Measurements from ENCODE around the gene MRAP.

MRAP gene

DNA sequence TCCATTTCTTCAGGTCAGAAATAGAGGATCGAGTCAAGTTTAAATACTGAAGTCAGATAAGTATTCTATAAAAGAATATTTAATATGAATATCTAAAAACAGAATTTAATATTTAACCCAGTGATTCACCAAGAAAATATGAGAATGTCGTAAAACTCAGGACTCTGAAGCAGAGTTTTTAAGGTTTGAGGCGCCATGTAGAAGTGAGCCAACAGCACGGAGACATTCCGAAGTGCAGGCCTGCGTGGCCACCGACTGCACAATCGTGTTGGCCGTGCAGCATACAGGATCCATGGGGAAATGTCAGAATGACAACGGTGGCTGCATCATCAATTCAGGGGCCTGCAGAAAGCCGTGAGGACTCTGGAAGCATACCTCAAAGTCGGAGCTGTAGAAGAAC is 23.4 kb downstream of the MRAP start:
- CTCF ChIA-PET: no interaction called here
- Mint-ChIP-seq H3K27ac (no peak overlapping the region), H3K4me3 (no peak overlapping the region), H3K36me3 (peaks cover 57% of the 10 kb centered on the region), H3K27me3 (no peaks in the 10 kb centered on the region), H3K9me3 (no peaks in the 10 kb centered on the region), H3K4me1 (no peaks in the 10 kb centered on the region)
- no peak for DNase-seq

DNA sequence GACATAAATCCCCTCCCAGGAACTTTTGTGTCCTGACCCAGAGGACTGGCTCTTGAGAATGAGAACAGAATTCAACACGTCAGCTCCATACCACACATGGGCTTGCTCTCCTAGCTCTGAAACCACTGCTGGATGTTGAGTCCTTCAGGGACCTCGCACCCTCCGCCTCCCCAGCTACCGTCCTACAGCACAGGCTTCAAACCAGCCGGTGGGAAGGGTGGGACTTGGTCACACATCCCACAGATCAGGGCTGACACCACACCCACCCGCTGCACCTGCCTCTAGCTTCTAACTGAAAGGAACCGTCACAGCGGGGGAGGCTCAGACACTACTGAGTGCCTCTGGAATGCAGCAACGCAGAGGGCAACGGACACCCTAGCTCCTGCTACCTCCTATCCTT is 24.0 kb downstream of the MRAP start:
- DNase-seq: no peak
- Mint-ChIP-seq H3K4me3 (no peak overlapping the region), H3K9me3 (no peaks in the 10 kb centered on the region), H3K4me1 (no peaks in the 10 kb centered on the region), H3K27ac (no peak overlapping the region), H3K27me3 (no peaks in the 10 kb centered on the region), H3K36me3 (peaks cover 56% of the 10 kb centered on the region)
- CTCF ChIA-PET: no interaction called here

DNA sequence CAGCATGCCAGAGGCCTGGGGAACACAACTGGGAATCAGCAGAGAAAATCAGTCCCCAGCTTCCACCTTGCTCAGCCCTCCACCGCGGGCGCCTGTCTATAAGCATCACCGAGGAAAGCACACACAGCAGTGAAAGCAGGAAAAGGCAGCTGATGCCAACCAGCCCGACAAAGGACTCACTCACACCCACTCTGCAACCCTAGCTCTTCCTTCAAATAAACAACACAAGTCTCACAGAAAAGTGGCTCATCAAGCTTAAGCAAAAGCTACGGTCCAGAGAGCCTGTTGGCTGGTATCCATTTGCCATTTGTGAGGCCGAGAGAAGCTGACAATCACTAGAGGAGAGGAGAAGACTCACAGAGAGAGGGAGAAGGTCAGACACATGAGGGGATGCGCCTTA is 27.1 kb downstream of the MRAP start:
- Mint-ChIP-seq H3K27me3 (no peaks in the 10 kb centered on the region), H3K27ac (no peak overlapping the region), H3K36me3 (peaks cover 51% of the 10 kb centered on the region), H3K4me1 (no peaks in the 10 kb centered on the region), H3K4me3 (no peak overlapping the region), H3K9me3 (no peaks in the 10 kb centered on the region)
- DNase-seq: no peak
- CTCF ChIA-PET: no interaction called here

DNA sequence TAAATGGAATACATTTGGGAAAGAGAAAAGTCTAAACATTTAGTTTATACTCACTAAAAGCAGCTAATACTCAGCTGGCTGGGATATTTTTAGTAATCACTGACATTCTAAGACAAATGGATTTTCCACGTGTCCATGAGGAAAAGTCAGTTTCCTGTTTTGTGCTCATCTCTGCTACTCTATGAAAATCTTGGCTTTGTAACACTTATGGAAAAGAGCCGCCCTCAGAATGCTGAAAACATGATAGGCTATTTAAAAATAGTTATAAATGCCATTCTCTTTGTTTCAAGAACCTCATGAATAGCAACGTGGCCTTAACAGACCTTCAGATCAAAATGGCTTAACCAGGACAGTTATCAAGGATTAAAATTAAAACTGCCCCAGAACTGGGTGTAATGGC is 29.9 kb downstream of the MRAP start:
- DNase-seq: no peak
- CTCF ChIA-PET: no interaction called here
- H3K27me3 Mint-ChIP-seq: no peaks in the 10 kb centered on the region
- H3K36me3 Mint-ChIP-seq: peaks cover 62% of the 10 kb centered on the region
- H3K4me3 Mint-ChIP-seq: no peak overlapping the region
- no peaks in the 10 kb centered on the region for H3K4me1 Mint-ChIP-seq
- no peak overlapping the region for H3K27ac Mint-ChIP-seq
- H3K9me3 Mint-ChIP-seq: no peaks in the 10 kb centered on the region

DNA sequence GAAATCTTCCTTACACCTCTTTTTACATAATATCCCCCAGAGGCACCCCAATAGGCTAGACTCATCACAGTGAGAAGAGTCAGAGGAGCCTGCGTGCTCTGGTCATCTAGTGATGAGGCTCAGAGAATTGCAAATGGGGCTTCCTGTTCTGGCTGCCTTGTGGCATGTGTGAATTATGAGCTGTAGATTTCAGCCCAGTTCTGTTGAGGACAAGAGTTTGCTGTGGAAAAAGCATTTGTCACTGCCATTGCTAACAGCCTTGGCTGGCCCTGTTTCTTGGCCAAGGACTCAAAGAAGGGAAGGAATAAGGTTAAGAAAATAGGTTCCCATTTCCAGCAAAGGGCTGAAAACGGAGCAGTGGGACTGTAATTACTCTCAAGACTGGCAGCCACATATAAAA is 30.7 kb downstream of the MRAP start:
- H3K27ac Mint-ChIP-seq: no peak overlapping the region
- H3K27me3 Mint-ChIP-seq: no peaks in the 10 kb centered on the region
- no peak for DNase-seq
- H3K4me1 Mint-ChIP-seq: no peaks in the 10 kb centered on the region
- CTCF ChIA-PET: no interaction called here
- no peaks in the 10 kb centered on the region for H3K9me3 Mint-ChIP-seq
- peaks cover 62% of the 10 kb centered on the region for H3K36me3 Mint-ChIP-seq
- H3K4me3 Mint-ChIP-seq: no peak overlapping the region

DNA sequence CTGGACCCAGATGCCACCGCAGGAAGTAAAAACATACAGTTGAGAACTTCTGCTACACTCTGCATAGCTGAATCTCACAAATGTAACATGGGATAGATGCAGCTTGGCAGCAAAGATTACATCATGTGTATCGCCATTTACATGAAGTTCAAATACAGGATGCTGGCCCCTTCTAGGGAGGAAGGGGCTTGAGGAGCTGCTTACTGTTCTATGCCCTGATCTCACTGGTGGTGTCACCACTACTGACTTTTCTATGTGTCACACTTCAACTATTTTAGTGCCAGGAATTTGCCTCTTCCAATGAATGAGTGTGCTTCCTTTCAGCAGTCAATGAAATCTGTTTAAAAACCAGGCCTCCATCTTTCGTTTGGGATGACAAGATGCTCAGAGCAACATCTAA is 31.1 kb downstream of the MRAP start:
- no peaks in the 10 kb centered on the region for H3K4me1 Mint-ChIP-seq
- no peaks in the 10 kb centered on the region for H3K27me3 Mint-ChIP-seq
- no peak overlapping the region for H3K4me3 Mint-ChIP-seq
- CTCF ChIA-PET: no interaction called here
- H3K9me3 Mint-ChIP-seq: no peaks in the 10 kb centered on the region
- H3K36me3 Mint-ChIP-seq: peaks cover 63% of the 10 kb centered on the region
- no peak for DNase-seq
- peak overlapping the region; percentile 21 for H3K27ac Mint-ChIP-seq

DNA sequence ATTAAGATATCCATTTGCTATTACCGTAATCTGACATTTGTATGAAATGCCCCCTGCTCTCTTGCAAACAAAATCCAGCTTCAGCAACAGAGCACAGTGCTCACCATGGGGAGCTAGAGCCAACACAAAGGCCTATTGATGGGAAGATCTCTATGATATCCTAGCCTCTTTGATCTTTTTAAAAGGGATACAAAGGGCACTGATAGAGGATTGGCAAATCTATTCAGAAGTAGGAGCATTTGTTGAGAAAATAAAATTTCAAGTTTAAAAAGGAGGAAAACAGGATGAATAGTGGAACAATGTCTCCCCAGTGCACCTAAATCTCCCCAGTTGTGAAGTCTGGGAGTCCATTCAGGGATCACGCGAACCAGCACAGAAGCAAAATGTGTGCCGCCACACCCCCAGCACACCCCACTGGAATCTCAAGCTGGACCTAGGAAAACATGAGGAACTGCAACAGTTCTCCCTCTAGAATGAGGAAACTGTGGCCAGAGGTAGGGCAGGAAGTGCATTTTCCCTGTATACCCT is 32.2 kb downstream of the MRAP start:
- no peak for DNase-seq
- Mint-ChIP-seq H3K9me3 (no peaks in the 10 kb centered on the region), H3K4me1 (no peaks in the 10 kb centered on the region), H3K36me3 (peaks cover 67% of the 10 kb centered on the region), H3K27ac (no peak overlapping the region), H3K4me3 (no peak overlapping the region), H3K27me3 (no peaks in the 10 kb centered on the region)
- CTCF ChIA-PET: no interaction called here

DNA sequence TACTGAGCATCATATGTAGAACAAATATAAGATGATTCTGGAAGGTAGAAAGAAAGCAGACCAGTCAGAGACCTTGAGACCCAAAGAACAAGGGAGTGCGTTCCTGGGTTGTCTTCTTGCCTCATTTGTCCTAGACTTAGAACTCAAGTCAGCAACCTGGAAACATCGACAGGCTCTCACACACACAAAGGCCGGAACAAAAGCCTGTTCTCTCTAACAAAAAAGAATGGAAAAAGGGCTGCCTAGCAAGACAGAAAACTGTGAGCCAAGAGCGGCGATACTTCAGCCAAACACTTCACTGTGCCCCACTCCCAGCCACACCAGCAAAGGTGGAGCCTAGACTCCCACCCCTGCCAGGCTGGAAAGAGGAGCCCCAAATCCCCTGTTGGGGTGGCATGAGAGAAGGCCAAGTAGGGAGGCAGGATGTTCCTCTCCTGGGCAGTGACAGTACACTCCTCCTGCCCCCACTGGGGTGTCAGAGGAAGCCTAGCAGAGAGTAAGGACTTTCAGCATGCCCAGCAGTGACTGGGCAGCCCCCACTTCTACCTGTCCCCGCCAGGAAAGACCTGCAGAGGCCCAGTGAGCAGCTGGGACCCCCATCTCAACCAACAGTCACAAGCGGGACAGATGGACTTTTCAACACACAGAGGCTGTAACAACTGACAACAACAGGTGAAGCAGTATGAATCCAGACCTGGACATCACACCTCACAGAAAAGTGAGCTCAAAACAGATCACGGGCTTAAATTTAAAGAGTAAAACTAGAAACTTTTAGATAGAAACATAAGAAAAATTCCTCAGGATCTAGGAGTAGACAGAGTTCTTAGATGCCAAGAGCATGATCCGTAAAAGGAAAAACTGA is 33.0 kb downstream of the MRAP start:
- no peak for DNase-seq
- Mint-ChIP-seq H3K27ac (no peak overlapping the region), H3K4me1 (no peaks in the 10 kb centered on the region), H3K4me3 (no peak overlapping the region), H3K9me3 (no peaks in the 10 kb centered on the region), H3K27me3 (no peaks in the 10 kb centered on the region), H3K36me3 (peaks cover 68% of the 10 kb centered on the region)
- CTCF ChIA-PET: no interaction called here

DNA sequence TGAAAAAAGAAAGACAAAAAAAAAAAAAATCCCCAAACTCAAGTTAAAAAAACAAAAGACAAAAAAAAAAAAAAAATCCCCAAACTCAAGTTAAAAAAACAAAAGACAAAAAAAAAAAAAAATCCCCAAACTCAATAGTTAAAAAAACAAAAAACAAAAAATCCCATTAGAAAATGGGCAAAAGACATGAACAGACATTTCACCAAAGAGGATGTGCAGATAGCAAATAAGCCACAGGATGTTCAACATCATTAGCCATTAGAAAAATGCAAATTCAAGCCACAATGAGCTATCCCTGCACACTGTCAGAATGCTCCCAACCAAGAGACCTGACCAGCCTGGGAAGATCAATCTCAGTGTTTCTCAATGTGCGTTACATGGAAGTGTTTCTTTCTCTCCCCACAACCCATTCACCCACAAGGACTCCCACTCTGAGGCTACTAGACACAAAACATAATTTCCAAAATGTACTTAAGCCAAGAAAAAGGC is 33.9 kb downstream of the MRAP start:
- no peak overlapping the region for H3K4me3 Mint-ChIP-seq
- H3K4me1 Mint-ChIP-seq: no peaks in the 10 kb centered on the region
- H3K9me3 Mint-ChIP-seq: no peaks in the 10 kb centered on the region
- CTCF ChIA-PET: no interaction called here
- no peaks in the 10 kb centered on the region for H3K27me3 Mint-ChIP-seq
- H3K27ac Mint-ChIP-seq: no peak overlapping the region
- peaks cover 63% of the 10 kb centered on the region for H3K36me3 Mint-ChIP-seq
- DNase-seq: no peak

DNA sequence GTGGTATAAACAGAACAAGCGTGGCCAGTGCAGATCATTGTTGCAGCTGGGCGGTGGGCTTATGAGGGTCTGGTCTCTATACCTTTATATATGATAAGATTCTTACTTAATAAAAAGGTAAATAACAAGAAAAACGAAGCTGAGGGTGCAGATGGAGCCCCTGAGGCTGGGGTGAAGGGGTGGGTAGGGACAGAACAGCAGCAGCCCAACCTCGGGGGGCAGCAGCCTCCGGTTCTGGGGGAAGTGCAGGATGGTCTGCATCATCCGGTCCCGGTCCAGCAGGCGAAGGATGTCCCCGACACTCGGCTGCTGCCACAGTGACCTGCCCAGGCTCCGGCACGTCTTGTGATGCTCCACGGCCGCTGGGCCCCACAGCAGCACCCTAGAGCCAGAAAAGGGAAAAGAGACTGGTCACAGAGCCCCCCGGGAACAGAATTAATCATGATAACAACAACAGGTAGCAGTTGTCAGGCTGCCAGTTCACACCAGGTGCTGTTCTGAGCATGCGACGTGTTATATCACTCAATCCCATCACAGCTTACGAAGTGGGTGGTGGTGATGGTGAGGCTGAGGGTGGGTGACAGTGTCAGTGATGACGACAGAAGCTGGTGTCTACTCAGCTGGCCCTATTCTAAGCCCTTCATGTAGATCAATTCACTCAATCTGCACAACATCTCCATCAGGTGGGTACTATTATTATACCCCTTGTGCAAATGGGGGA is 35.5 kb downstream of the MRAP start:
- Mint-ChIP-seq H3K9me3 (no peaks in the 10 kb centered on the region), H3K4me1 (no peaks in the 10 kb centered on the region), H3K36me3 (peaks cover 68% of the 10 kb centered on the region), H3K27ac (no peak overlapping the region), H3K27me3 (no peaks in the 10 kb centered on the region), H3K4me3 (no peak overlapping the region)
- CTCF ChIA-PET: no interaction called here
- DNase-seq: no peak

DNA sequence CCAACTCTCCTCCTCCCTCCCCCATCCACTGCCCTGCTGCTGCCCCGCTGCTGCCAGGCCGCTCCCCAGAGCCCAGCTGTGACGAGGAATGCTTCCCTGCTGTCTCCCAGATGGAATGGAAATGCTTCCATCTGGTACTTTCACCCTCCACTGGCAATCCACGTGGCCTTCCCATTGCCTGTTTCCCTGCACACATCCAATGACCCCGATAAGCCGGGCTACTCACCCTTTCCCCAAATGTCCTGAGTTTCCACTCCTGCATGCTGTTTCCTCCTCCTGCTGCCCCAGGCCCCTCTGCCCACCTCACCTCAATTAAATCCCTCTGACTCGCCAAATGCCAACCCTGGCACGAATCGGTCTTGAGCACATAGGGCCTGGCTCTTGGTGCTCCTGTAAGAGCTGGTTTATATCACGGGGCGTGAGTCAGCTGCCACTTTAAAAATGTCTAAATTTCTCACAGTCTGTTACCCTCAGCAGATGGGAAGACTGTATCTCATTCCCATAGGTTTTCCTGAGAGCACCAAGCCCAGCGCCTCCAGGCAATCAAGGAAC is 36.4 kb downstream of the MRAP start:
- Mint-ChIP-seq H3K4me3 (no peak overlapping the region), H3K27me3 (no peaks in the 10 kb centered on the region), H3K9me3 (no peaks in the 10 kb centered on the region), H3K27ac (no peak overlapping the region), H3K4me1 (no peaks in the 10 kb centered on the region), H3K36me3 (peaks cover 63% of the 10 kb centered on the region)
- DNase-seq: no peak
- CTCF ChIA-PET: interaction anchor here (0.6 kb wide), 1 partner anchor 132 kb away, joined by 3 read pairs; no protein-coding TSS in a partner anchor

DNA sequence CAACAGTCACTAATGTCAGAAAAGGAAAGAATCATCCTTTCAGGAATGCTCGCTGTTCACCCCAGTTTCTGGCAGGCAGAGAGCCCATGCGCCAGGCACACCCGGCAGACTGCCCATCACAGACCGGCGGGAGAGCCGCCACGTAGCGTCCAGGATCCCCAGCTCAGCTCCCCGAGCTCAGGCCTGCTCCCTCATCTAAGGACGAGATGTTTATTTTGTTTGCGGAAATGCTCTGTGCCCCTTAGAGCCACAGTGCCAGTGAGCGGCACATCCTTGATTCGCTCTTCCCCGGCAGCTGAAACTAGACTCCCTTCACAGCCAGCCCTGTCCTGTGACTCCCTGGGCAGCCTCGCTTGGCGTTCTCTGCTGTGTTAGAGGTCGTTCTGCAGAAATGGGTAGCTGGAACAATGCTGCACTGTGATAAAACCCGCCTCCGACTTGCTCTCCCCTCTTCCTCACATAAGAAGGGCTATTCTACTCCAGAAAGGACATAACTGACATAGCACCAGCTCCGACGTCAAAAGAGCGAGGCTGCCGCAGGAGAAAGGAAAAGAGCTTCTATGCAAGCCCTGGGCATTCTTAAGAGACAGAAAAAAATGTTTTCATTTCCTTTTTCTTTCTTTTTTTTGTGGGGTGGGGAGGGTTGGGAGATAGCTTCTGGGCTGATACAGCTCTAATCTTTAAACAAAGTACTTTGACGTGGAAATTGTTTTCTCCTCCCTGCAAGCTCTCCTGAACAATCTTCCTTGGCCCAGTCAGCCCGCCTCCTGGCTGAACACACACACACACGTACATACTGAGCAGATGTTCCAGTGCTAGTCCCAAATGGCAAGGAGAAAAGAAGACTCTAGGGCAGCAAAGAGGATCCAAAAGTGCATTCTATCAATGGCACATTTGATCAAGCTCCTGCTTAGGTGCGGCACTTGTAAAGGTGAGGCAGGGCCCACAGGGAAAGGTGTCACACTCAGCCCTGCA is 37.2 kb downstream of the MRAP start:
- Mint-ChIP-seq H3K27ac (no peak overlapping the region), H3K36me3 (peaks cover 61% of the 10 kb centered on the region), H3K4me1 (no peaks in the 10 kb centered on the region), H3K27me3 (no peaks in the 10 kb centered on the region), H3K4me3 (no peak overlapping the region), H3K9me3 (no peaks in the 10 kb centered on the region)
- DNase-seq: no peak
- CTCF ChIA-PET: no interaction called here

DNA sequence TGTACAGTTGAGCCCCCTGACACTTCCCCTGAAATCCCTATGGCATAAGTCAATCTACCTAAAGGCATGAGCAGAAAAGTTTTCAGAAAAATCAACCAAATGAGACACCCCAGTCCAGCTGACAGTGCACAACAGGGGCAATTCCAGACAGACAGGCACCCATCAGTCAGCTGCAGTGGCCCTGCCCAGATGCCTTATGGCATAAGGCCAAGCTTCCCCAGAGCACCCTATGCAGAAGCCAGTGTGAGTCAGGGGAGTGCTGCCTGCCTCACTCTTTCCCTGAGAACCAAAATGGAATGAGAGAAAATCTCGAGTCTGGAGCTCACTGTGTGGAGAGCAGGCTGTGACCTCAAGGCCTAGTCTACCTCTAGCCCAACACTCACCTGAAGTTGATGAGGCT is 38.1 kb downstream of the MRAP start:
- H3K27me3 Mint-ChIP-seq: no peaks in the 10 kb centered on the region
- CTCF ChIA-PET: no interaction called here
- H3K4me3 Mint-ChIP-seq: no peak overlapping the region
- H3K9me3 Mint-ChIP-seq: no peaks in the 10 kb centered on the region
- no peaks in the 10 kb centered on the region for H3K4me1 Mint-ChIP-seq
- DNase-seq: no peak
- H3K36me3 Mint-ChIP-seq: peaks cover 58% of the 10 kb centered on the region
- no peak overlapping the region for H3K27ac Mint-ChIP-seq

DNA sequence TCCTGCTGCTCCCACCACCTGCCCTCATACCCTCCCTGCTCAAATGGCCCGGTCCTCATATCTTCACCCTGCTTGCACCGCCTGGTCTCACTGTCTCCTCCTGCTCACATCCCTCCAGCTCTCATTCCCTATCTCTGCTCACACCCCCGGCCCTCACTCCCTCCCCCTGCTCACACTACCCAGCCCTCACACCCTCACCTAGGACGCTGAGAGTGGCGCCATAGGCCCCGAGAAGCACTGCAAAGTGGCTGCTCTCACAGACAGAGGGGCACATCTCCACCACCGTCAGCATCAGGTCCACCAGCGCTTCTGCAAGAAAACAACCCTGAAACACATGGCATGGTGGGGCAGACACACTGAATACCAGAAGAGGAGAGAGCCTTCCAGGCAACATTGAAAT is 38.6 kb downstream of the MRAP start:
- CTCF ChIA-PET: no interaction called here
- peaks cover 58% of the 10 kb centered on the region for H3K36me3 Mint-ChIP-seq
- no peaks in the 10 kb centered on the region for H3K4me1 Mint-ChIP-seq
- H3K27me3 Mint-ChIP-seq: no peaks in the 10 kb centered on the region
- no peak for DNase-seq
- no peak overlapping the region for H3K4me3 Mint-ChIP-seq
- H3K9me3 Mint-ChIP-seq: no peaks in the 10 kb centered on the region
- no peak overlapping the region for H3K27ac Mint-ChIP-seq

All from activated naive CD4-positive, alpha-beta T cell treated with anti-CD3 and anti-CD28 coated beads, Interleukin-2, amount 10 ng/mL, durations not matched to agents 7 days and 5 days (primary cell).